GM19328 (cell line): ENCODE data around the gene RTN1.
A peak's percentile ranks its signal among the peaks of the same experiment; 100 is the strongest.
"Not testable (repeated sequence)": the region's sequence is repeated elsewhere in the genome, so short reads cannot be mapped to it uniquely, and the experiment has no call there.

ENCODE experiments used
- ATAC-seq: cut with Tn5 transposase; IDR thresholded peaks from one replicate; pipeline ENCODE4 v1.9.1; 2021; ENCODE audit warnings: mild to moderate bottlenecking, moderate library complexity; ENCODE audit not compliant: unreplicated experiment

The RTN1 gene

GRCh38 chr14:59707778-59708561 lies 162.6 kb downstream of the RTN1 start:
- ATAC-seq, result no peak

GRCh38 chr14:59705866-59706265 lies 164.7 kb downstream of the RTN1 start:
- no peak for ATAC-seq

DNA sequence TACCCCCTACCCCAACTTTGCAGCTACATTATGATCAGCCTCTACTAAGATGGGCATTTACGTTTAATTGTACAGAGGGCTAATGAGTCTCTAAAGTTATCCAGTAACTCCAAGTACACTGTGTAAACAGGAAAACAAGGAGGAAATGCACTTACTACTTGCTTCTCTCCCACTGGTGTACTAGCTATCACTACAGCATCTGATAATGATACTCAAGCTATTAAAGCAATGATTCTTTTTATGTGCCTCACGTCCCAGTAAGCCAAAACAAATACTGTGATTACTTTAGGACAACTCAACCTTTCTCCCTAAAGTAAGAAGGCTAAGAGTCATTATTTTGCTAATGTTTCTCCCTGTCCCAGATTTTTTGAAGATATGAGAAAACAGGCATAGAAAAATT lies 165.3 kb downstream of the RTN1 start:
- no peak for ATAC-seq

DNA sequence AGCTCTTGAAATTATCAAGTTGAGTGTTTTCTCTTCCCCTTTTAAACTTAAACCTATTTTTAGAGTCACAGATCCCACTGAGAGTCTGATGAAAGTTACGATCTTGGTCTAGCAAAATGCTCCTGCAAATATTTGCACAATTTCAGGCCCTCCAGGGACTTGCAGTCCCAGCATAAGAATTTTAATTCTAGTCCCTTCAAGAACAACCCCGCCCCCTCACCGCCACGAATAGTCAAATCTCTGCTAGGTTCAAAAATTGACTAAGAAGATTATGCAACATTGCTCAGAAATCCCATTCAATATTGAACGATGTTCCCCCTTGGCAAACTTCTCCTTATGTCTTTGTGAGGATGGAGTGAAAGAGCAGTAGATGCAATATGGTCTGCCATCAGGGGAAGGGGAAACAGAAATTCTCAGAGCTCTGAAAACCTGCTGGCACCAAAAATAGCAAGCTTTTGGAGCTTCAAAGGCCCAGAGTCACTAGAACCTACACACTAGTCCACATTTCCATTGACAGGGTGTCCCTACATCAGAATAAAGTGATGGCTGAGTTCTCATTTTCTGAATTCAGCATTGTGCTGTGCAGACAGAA lies 166.4 kb downstream of the RTN1 start:
- no peak for ATAC-seq

GRCh38 chr14:59699442-59699841 lies 171.1 kb downstream of the RTN1 start:
- no peak for ATAC-seq

DNA sequence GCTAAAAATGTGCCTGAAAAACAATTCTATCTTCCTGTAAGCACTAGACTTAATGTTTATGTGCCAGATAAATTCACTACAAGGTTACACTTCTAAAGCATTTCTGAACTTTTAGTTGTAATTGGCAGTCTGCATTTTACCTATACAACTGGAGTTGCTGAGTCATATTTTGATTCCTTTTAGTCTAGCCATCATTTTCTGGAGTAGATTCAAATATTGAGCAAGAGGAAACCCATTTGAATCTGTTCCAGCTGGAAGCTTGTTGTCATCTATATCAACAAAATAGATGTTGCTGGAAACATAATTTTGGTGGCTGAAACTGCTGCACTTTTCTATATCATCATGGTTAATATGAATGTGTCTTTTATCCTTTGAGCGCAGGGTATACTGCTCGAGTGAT lies 171.8 kb downstream of the RTN1 start:
- no peak for ATAC-seq

GRCh38 chr14:59695198-59695597 lies 175.4 kb downstream of the RTN1 start:
- ATAC-seq, result no peak

DNA sequence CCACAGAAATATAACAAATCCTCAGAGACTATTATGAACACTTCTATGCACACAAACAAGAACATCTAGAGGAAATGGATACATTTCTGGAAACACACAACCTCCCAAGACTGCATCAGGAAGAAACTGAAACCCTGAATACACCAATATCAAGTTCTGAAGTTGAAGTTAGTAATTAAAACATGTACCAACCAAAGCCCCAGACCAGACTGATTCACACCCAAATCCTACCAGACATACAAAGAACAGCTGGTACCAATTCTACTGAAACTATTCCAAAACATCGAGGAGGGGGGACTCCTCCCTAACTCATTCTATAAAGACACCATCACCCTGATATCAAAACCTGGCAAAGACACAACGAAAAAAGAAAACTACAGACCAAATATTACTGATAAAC lies 179.3 kb downstream of the RTN1 start:
- no peak for ATAC-seq

DNA sequence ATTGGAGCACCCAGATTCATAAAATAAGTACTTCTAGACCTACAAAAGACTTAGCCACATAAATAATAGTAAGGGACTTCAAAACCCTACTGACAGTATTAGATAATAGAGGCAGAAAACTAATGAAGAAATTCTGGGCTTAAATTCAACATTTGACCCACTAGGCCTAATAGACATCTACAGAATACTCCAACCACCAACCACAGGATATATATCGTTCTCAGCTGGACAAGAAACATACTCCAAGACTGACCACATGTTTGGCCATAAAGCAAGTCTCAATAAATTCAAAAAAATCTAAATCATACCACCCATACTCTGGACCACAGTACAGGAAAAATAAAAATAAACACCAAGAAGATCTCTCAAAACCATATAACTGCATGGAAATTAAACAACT lies 180.2 kb downstream of the RTN1 start:
- no peak for ATAC-seq

DNA sequence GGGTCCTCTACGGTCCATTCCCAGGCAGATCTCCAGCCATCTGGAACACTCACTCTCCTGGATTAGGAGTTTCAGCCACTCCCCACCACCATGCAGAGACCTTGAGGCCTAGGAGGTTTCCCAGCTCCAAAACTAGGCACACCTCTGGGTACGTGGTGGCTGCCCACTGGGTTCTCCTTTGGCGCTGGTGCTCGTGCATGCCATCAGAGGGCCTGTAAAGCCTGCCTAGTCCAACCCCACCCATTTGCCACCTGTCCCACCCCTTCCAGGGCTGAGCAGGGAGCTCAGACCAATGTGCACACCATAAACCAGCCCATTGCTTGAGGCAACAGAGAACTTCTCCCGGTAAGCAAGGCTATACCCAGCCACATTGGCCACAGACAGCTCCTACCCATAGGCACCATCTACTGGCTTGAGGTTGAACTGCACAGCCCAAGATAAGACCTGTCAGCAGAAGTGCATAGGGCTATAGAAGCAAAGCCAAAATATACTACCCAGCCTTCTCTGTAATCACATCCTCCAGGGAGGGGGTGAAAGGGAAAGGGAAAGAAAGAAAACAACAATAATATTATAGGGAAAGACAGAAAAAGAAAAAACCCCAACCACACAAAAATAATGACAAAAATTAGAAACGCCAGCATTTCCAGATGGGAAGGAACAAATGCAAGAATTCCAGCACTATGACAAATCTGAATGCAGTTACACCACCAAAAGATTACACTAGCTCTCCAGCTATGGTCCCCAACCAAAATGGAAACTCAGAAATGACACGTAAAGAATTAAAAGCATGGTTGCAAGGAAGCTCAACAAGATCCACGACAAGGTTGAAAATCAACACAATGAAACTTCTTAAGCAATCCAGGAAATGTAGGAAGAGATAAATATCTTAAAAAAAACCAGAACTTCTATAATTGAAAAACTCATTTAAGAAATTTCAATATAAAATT lies 182.1 kb downstream of the RTN1 start:
- peak; percentile 98 for ATAC-seq

DNA sequence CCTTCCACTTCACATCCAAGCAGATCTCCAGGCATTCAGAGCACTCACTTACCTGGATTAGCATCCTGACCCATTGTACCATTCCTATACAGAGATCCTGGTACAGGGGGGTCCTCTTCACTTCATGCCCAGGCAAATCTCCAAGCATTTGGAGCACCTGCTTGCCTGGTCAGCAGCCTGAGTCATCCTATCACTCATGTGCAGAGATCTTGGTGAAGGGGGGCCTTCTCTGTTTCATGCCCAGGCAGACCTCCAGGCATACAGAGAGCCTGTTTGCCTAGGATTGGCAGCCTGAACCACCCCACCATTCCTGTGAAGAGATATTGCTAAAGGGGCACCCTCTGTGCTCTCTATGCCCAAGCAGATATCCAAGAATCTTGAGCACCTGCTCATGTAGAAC lies 182.9 kb downstream of the RTN1 start:
- ATAC-seq, result no peak

DNA sequence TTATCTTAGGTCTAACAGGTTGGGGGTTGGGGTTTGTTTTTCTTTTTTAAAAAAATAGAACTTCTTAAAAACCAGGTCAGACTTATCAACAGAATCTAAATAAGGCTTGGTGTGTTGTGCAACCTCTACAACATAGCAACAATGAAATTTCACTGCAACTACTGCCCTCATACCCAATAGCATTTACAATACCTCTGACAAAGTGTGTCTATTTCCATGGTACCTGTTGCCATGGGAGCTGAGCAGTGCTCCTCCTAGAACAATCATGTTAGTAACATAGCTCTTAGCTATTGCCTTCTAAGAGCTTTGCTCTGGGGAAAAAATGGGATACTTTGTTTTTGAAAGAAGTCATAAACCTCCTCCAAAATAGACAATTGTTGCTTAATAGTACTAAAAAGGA lies 190.7 kb downstream of the RTN1 start:
- ATAC-seq, result no peak

DNA sequence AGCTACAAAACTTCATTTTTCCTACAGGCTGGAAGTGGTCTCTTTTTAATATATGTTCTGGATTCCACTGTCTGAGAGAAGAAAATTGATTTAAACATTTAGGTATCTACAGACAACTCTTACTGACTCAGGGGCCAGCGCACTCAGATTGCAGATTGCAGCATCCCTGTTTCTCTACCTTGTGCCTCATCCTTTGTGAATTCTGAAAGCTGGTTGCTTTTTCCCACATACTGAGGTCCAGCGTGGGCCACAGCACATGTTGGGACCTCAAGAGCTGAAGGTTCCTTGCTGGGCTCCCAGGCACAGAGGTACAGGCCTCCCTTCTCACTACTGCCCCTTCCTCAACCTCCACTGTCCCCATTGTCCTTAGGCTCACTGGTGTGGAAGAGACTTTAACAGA lies 192.2 kb downstream of the RTN1 start:
- no peak for ATAC-seq

DNA sequence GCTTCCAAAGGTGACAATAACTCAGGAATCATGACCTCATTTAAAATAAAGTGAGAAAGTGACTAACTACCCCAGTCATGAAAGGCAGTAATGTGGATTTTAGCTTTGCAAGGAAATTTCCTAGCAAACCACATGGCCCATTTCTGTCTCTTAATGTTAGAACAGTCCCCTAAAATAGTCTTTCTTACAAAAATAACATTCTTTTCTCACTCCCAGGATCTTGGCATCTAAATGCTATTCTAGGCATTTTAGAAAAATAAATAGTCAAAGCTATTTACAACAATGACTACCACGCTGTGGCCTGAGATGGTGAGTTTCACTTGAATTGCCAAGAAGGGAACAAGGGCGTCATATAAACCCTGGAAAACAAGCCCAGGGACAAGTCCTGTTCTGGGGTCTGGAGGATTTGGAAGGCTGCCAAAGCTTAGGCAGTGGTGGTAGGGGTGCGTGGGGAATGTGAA lies 192.8 kb downstream of the RTN1 start:
- no peak for ATAC-seq

DNA sequence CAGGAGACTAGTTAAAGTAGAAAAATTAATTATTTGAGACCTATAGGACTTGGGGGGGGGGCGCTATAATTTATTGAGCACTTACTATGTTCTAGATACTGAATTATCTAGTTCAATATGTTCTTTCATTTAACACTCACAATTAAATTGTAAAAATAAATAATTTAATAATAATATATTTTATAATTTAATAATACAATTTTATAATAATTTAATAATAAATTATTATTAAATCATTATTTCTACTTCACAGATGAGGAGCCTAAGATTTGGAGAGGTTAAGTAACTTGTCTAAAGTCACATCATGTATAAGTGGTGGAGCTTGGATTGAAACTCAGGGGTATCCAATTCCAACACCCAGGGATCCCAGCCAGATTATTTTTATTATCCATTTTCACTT lies 195.2 kb downstream of the RTN1 start:
- ATAC-seq, result no peak

- ATAC-seq, result no peak
These were observed 205.8 kb downstream of the RTN1 start for GRCh38 chr14:59664741-59665140.

DNA sequence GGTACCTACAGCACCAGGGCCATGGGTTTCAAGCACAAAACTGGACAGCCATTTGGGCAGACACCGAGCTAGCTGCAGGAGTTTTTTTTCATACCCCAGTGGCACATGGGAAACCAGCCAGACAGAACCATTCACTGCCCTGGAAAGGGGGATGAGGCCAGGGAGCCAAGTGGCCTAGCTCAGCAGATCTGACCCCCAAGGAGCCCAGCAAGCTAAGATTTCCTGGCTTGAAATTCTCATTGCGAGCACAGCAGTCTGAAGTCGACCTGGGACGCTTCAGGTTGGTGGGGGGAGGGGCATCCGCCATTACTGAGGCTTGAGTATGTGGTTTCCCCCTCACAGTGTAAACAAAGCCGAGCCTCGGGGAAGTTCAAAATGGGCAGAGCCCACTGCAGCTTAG lies 212.8 kb downstream of the RTN1 start:
- ATAC-seq, result no peak

DNA sequence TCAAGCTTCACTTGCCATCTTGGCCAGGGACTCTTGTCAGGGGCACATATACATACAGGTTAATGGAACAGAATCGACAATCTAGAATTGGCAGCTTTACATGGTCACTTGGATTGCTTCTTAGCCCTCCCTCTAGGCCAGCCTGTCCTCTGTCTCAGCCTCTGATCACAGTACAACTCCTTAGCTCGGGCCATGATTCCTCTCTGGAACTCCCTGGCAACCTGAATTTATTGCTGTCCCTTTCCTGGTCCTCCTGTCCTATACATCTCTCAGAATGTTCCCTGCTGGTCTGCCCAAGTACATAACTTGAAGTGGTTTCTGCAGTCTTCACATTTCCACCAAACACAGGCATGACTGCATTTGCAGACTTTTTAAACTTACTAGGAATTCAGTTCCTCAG lies 214.1 kb downstream of the RTN1 start:
- ATAC-seq, result no peak

DNA sequence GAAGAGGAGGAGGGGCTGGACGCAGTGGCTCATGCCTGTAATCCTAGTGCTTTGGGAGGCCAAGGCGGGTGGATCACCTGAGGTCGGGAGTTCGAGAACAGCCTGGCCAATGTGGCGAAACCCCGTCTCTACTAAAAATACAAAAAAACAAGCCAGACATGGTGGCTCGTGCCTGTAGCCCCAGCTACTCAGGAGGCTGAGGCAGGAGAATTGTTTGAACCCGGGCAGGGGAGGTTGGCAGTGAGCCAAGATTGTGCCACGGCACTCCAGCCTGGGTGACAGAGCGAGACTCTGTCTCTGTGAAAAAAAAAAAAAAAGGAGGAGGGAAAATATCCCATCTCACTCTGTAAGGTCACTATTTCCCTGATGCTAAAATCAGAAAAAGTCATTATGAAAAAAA lies 216.4 kb downstream of the RTN1 start:
- ATAC-seq, result not testable (repeated sequence)

DNA sequence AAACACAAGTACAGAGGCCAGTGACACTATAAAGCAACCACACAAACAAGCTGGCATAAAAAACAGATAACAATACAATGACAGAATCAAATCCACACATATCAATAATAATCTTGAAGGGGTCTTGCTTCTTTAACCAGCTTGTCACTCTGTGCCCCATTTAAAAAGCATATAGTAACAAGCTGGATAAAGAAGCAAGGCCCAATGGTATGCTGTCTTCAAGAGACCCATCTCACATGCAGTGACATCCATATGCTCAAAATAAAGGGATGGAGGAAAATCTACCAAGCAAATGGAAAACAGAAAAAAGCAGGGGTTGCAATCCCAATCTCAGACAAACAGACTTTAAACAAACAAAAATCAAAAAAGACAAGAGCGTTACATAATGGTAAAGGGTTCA lies 223.7 kb downstream of the RTN1 start:
- ATAC-seq, result not testable (repeated sequence)

DNA sequence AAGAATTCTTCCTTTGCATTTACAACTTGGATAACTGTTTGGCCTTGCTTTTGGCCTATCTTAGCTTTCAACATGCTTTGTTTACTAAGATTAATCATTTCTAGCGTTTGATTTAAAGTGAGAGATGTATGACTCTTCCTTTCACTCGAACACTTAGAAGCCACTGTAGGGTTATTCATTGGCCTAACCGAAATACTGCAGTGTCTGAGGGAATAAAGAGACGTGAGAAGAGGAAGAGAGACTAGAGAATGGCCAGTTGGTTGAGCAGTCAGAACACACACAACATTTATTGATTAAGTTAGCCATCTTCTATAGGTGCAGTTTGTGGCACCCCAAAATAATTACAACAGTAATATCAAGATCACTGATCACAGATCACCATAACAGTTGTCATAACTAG lies 231.7 kb downstream of the RTN1 start:
- ATAC-seq, result no peak

- ATAC-seq, result no peak
These were observed 236.0 kb downstream of the RTN1 start for GRCh38 chr14:59634617-59635016.
